ENCODE results near the gene KIF12.

DNA sequence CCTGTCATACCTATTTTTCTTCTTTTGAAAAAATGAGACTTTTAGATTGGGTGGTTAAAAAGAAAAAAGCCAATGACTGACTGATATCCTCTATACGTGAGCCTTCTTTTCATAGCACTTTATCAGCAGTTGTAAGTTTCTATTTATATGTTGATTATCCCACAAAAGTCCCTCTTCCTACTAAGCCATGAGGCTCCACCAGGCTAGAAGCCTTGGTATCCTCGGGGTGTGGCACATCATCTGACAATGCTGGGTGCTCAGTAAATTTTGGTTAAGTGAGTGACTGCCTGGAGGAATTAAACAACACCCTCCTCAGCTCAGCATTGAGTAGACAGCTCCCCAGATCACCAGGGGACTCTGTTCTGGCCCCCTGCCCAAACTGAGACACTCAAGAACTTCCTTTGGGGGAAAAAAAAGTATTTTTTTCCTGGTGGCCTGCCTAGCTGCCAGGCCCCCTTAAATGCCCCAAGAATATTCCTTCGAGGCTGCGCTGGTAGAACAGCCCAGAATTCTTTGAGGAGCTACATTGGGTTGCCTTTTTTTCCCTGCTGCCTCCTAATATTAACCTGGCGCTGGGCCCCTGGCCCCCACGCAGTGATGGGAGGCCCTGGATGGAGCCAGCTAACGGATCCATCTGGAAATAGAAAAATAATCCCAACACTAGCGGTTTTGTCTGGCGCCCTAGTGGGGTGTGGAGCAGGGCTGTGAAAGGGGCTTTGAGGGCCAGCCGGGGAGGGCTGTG lies 32.9 kb upstream of the KIF12 start:
- no peak for TF ChIP-seq EZH2 (IDR thresholded peaks at IDR 0.05; ENCODE audit: borderline replicate concordance, insufficient read depth, low read depth, low read length, poor library complexity, severe bottlenecking)
- TF ChIP-seq, protein P1, sequence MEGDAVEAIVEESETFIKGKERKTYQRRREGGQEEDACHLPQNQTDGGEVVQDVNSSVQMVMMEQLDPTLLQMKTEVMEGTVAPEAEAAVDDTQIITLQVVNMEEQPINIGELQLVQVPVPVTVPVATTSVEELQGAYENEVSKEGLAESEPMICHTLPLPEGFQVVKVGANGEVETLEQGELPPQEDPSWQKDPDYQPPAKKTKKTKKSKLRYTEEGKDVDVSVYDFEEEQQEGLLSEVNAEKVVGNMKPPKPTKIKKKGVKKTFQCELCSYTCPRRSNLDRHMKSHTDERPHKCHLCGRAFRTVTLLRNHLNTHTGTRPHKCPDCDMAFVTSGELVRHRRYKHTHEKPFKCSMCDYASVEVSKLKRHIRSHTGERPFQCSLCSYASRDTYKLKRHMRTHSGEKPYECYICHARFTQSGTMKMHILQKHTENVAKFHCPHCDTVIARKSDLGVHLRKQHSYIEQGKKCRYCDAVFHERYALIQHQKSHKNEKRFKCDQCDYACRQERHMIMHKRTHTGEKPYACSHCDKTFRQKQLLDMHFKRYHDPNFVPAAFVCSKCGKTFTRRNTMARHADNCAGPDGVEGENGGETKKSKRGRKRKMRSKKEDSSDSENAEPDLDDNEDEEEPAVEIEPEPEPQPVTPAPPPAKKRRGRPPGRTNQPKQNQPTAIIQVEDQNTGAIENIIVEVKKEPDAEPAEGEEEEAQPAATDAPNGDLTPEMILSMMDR (IDR thresholded peaks at IDR 0.05), result no peak
